HUES48 (cell line): ENCODE results near the gene RLN3.

ENCODE experiments used
- H3K27ac ChIP-seq: one replicate; pipeline ENCODE4 v1.7.0; 2013; ENCODE audit warnings: low read depth, low read length, inconsistent platforms
- H3K27me3 ChIP-seq: 2 replicates; pipeline ENCODE4 v1.6.1; 2013; ENCODE audit warnings: mild to moderate bottlenecking, low read length; ENCODE audit not compliant: control insufficient read depth, insufficient read depth
- H3K36me3 ChIP-seq: 2 replicates; pipeline ENCODE4 v1.6.1; 2013; ENCODE audit warnings: low read length; ENCODE audit not compliant: control insufficient read depth, insufficient read depth
- H3K4me1 ChIP-seq: 2 replicates; pipeline ENCODE4 v1.6.1; 2013; ENCODE audit warnings: mild to moderate bottlenecking, low read length; ENCODE audit not compliant: control insufficient read depth, insufficient read depth
- H3K4me3 ChIP-seq: 2 replicates; pipeline ENCODE4 v1.5.1; 2013; ENCODE audit warnings: mild to moderate bottlenecking, low read depth, low read length
- H3K9ac ChIP-seq: 2 replicates; pipeline ENCODE4 v1.6.1; 2013; ENCODE audit warnings: mild to moderate bottlenecking, low read depth, low read length, moderate library complexity
- H3K9me3 ChIP-seq: 2 replicates; pipeline ENCODE4 v1.6.1; 2013; ENCODE audit warnings: low read length; ENCODE audit not compliant: control insufficient read depth, insufficient read depth

Gene RLN3

GRCh38 chr19:14027856-14028450, at the start of gene RLN3:
TSS of gene RLN3 (plus strand) at chr19:14028148. CDS start at chr19:14028205, 57 bp downstream.
- Histone ChIP-seq H3K4me3 (no peak within 1 kb of the TSS), H3K27ac (no peak within 1 kb of the TSS), H3K4me1 (peaks cover 3% of the 10 kb centered on the region; the same call in 1 of the 2 replicates), H3K27me3 (peaks cover 7% of the 10 kb centered on the region; the same call in 1 of the 2 replicates), H3K9me3 (no peaks in the 10 kb centered on the region), H3K9ac (no peak within 1 kb of the TSS), H3K36me3 (no peaks in the 10 kb centered on the region)

- no peak overlapping the region; the same call in 1 of the 2 replicates for H3K9ac ChIP-seq
- peak overlapping the region; percentile 63 for H3K4me3 ChIP-seq
- no peaks in the 10 kb centered on the region for H3K9me3 ChIP-seq
- peak overlapping the region; percentile 75 for H3K27ac ChIP-seq
- H3K36me3 ChIP-seq: 0 out of 2 replicates have a peak, but pooled peaks cover 5% of the 10 kb centered on the region
- peaks cover 17% of the 10 kb centered on the region for H3K4me1 ChIP-seq
- no peaks in the 10 kb centered on the region for H3K27me3 ChIP-seq
Measured at GRCh38 chr19:13978351-13979243, 49.4 kb upstream of the RLN3 start.

- Histone ChIP-seq H3K4me1 (peaks cover 20% of the 10 kb centered on the region), H3K27ac (peak overlapping the region; percentile 75), H3K9me3 (no peaks in the 10 kb centered on the region), H3K36me3 (0 out of 2 replicates have a peak, but pooled peaks cover 5% of the 10 kb centered on the region), H3K4me3 (peak overlapping the region; percentile 63), H3K27me3 (no peaks in the 10 kb centered on the region), H3K9ac (no peak overlapping the region; the same call in 1 of the 2 replicates)
Measured at GRCh38 chr19:13979244-13979615, 48.7 kb upstream of the RLN3 start.

- Histone ChIP-seq H3K9ac (no peak overlapping the region), H3K27me3 (no peaks in the 10 kb centered on the region), H3K27ac (no peak overlapping the region), H3K36me3 (0 out of 2 replicates have a peak, but pooled peaks cover 5% of the 10 kb centered on the region), H3K9me3 (no peaks in the 10 kb centered on the region), H3K4me1 (peaks cover 20% of the 10 kb centered on the region), H3K4me3 (peak overlapping the region; percentile 63; the same call in 1 of the 2 replicates)
Measured at GRCh38 chr19:13979686-13980085, 48.3 kb upstream of the RLN3 start.

GRCh38 chr19:13980340-13980739, 47.6 kb upstream of the RLN3 start:
- H3K4me3 ChIP-seq: no peak overlapping the region
- 0 out of 2 replicates have a peak, but pooled peaks cover 5% of the 10 kb centered on the region for H3K36me3 ChIP-seq
- H3K27ac ChIP-seq: no peak overlapping the region
- no peaks in the 10 kb centered on the region for H3K9me3 ChIP-seq
- peaks cover 20% of the 10 kb centered on the region for H3K4me1 ChIP-seq
- H3K9ac ChIP-seq: no peak overlapping the region
- H3K27me3 ChIP-seq: no peaks in the 10 kb centered on the region

GRCh38 chr19:13981021-13981420, 46.9 kb upstream of the RLN3 start:
- H3K9ac ChIP-seq: no peak overlapping the region
- H3K4me3 ChIP-seq: no peak overlapping the region
- no peaks in the 10 kb centered on the region for H3K9me3 ChIP-seq
- H3K27me3 ChIP-seq: no peaks in the 10 kb centered on the region
- H3K36me3 ChIP-seq: 0 out of 2 replicates have a peak, but pooled peaks cover 5% of the 10 kb centered on the region
- peaks cover 26% of the 10 kb centered on the region for H3K4me1 ChIP-seq
- no peak overlapping the region for H3K27ac ChIP-seq

GRCh38 chr19:13981467-13981866, 46.5 kb upstream of the RLN3 start:
- H3K36me3 ChIP-seq: 0 out of 2 replicates have a peak, but pooled peaks cover 5% of the 10 kb centered on the region
- no peaks in the 10 kb centered on the region for H3K27me3 ChIP-seq
- H3K9me3 ChIP-seq: no peaks in the 10 kb centered on the region
- no peak overlapping the region for H3K4me3 ChIP-seq
- H3K4me1 ChIP-seq: peaks cover 30% of the 10 kb centered on the region
- H3K9ac ChIP-seq: no peak overlapping the region
- no peak overlapping the region for H3K27ac ChIP-seq

- Histone ChIP-seq H3K36me3 (0 out of 2 replicates have a peak, but pooled peaks cover 5% of the 10 kb centered on the region), H3K9me3 (no peaks in the 10 kb centered on the region), H3K27ac (no peak overlapping the region), H3K9ac (no peak overlapping the region), H3K4me3 (no peak overlapping the region), H3K27me3 (no peaks in the 10 kb centered on the region), H3K4me1 (peaks cover 36% of the 10 kb centered on the region)
Measured at GRCh38 chr19:13981988-13982501, 45.9 kb upstream of the RLN3 start.

GRCh38 chr19:13982773-13983172, 45.2 kb upstream of the RLN3 start:
- Histone ChIP-seq H3K9me3 (no peaks in the 10 kb centered on the region), H3K27me3 (no peaks in the 10 kb centered on the region), H3K27ac (no peak overlapping the region), H3K4me3 (no peak overlapping the region), H3K4me1 (peaks cover 43% of the 10 kb centered on the region), H3K36me3 (0 out of 2 replicates have a peak, but pooled peaks cover 5% of the 10 kb centered on the region), H3K9ac (no peak overlapping the region)

- H3K4me3 ChIP-seq: no peak overlapping the region
- no peaks in the 10 kb centered on the region for H3K9me3 ChIP-seq
- no peak overlapping the region for H3K27ac ChIP-seq
- peaks cover 39% of the 10 kb centered on the region for H3K4me1 ChIP-seq
- H3K9ac ChIP-seq: no peak overlapping the region
- H3K36me3 ChIP-seq: 0 out of 2 replicates have a peak, but pooled peaks cover 5% of the 10 kb centered on the region
- H3K27me3 ChIP-seq: no peaks in the 10 kb centered on the region
Measured at GRCh38 chr19:13983213-13983889, 44.6 kb upstream of the RLN3 start.
